ENCODE results near the gene FGF1. TPM values are rescaled to one million over a fixed set of nuclear protein-coding genes. Genes with fewer than 3 reads are reported as not detected.

The FGF1 gene
- total RNA-seq, 2 donors from 2014 or later = 0.77 TPM; not detected in 1

DNA sequence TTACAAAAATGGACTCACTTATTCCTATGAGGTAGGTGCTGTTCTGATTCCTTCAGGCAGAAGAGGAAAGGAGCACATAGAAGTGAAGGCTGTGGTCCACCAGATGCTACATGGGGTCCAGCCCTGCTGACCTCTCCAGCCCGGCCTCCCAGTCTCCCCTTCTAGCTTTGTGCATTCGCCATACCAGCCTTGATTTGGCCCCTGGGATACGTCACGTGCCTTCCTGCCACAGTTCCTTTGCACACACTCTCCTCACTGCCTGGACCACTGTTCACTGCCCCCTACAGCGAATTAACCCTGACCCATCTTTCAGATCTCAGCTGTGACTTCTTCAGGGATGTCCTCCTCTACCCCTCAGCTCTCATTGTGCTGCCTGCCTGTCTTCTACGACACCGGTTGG is 32.6 kb downstream of the FGF1 start:
- H3K27me3 Mint-ChIP-seq (ENCODE audit: insufficient read depth) = peaks cover 2% of the 10 kb centered on the region
- no peaks in the 10 kb centered on the region for H3K4me1 ChIP-seq (ENCODE audit: control insufficient read depth, insufficient read depth, low read length)
- H3K4me3 Mint-ChIP-seq = no peak overlapping the region
- H3K9ac ChIP-seq (ENCODE audit: extremely low read depth, low read length, poor library complexity, severe bottlenecking) = no peak overlapping the region
- peaks cover 15% of the 10 kb centered on the region for H3K4me1 Mint-ChIP-seq
- TF ChIP-seq, protein P1, sequence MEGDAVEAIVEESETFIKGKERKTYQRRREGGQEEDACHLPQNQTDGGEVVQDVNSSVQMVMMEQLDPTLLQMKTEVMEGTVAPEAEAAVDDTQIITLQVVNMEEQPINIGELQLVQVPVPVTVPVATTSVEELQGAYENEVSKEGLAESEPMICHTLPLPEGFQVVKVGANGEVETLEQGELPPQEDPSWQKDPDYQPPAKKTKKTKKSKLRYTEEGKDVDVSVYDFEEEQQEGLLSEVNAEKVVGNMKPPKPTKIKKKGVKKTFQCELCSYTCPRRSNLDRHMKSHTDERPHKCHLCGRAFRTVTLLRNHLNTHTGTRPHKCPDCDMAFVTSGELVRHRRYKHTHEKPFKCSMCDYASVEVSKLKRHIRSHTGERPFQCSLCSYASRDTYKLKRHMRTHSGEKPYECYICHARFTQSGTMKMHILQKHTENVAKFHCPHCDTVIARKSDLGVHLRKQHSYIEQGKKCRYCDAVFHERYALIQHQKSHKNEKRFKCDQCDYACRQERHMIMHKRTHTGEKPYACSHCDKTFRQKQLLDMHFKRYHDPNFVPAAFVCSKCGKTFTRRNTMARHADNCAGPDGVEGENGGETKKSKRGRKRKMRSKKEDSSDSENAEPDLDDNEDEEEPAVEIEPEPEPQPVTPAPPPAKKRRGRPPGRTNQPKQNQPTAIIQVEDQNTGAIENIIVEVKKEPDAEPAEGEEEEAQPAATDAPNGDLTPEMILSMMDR (conservative IDR thresholded peaks at IDR 0.05) = no peak
- H3K36me3 Mint-ChIP-seq (ENCODE audit: low read depth) = no peaks in the 10 kb centered on the region
- no peak overlapping the region for H3K4me3 ChIP-seq (ENCODE audit: low read length)
- no peaks in the 10 kb centered on the region for H3K9me3 Mint-ChIP-seq
- no peaks in the 10 kb centered on the region for H3K27me3 ChIP-seq (ENCODE audit: control insufficient read depth, insufficient read depth, low read length, poor library complexity, severe bottlenecking)
- no peak for DNase-seq
- H3K27ac ChIP-seq (ENCODE audit: low read depth, low read length) = no peak overlapping the region
- no peak overlapping the region for H3K27ac Mint-ChIP-seq
- H3K9me3 ChIP-seq (ENCODE audit: control insufficient read depth, low read length) = no peaks in the 10 kb centered on the region
- H3K36me3 ChIP-seq (ENCODE audit: control insufficient read depth, insufficient read depth, low read length) = no peaks in the 10 kb centered on the region
- 89 to 95% methylated on average over 3 to 7 of the region's 7 CpGs for WGBS, 2 experiments (ENCODE audit: insufficient coverage in 1 of 2, insufficient read length in 1 of 2)

DNA sequence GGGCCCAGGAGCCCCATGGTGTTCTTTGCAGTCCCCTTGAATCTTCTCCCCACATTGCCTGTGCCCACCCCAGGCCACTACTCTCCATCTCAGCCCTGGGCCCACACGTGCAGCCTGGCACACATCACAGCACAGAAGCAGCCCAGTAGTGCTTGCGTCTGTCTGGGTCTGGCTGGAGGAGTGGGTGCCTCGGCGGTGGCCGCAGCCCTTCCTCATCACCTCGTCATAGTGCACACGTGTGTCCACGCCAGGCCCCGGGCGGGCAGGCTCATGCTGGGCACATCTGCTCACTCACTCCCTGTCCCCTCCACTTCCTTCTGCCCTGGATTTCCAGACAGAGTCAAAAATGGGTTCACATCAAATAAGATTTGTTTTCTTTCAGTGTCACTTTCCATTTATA is 33.3 kb downstream of the FGF1 start:
- Mint-ChIP-seq H3K27ac (no peak overlapping the region), H3K4me3 (no peak overlapping the region), H3K4me1 (peaks cover 15% of the 10 kb centered on the region), H3K9me3 (no peaks in the 10 kb centered on the region), H3K36me3 (ENCODE audit: low read depth) (no peaks in the 10 kb centered on the region), H3K27me3 (ENCODE audit: insufficient read depth) (peaks cover 2% of the 10 kb centered on the region)
- Histone ChIP-seq H3K9me3 (ENCODE audit: control insufficient read depth, low read length) (no peaks in the 10 kb centered on the region), H3K27ac (ENCODE audit: low read depth, low read length) (no peak overlapping the region), H3K4me1 (ENCODE audit: control insufficient read depth, insufficient read depth, low read length) (no peaks in the 10 kb centered on the region), H3K27me3 (ENCODE audit: control insufficient read depth, insufficient read depth, low read length, poor library complexity, severe bottlenecking) (no peaks in the 10 kb centered on the region), H3K9ac (ENCODE audit: extremely low read depth, low read length, poor library complexity, severe bottlenecking) (no peak overlapping the region), H3K4me3 (ENCODE audit: low read length) (no peak overlapping the region), H3K36me3 (ENCODE audit: control insufficient read depth, insufficient read depth, low read length) (no peaks in the 10 kb centered on the region)
- WGBS, 2 experiments (ENCODE audit: insufficient coverage in 1 of 2, insufficient read length in 1 of 2) = 94 to 95% methylated on average over 4 to 10 of the region's 10 CpGs
- no peak for DNase-seq
- TF ChIP-seq, protein P1 (conservative IDR thresholded peaks at IDR 0.05) = no peak

DNA sequence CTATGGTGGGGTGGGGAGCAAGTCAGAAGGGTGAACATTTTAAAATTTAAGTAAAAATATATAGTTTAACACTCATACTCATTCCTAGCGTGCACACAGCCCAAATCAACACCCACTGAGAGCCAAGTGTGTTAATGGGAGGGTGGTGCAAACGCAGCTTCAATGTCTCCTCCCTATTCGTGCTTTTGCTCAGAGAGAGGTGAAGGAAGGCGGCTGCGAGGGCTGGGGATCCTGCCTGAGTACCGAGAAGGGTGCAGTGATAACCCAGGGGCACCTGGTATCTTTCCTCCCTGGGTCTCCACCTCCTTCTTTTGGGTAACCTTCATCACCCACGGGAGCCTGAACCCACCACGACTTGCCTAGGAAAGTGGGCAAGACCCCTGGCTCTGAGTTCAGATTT is 35.0 kb downstream of the FGF1 start:
- WGBS, 2 experiments (ENCODE audit: insufficient coverage in 1 of 2, insufficient read length in 1 of 2) = 78 to 96% methylated on average over 3 to 8 of the region's 8 CpGs
- Mint-ChIP-seq H3K4me1 (peaks cover 9% of the 10 kb centered on the region), H3K27me3 (ENCODE audit: insufficient read depth) (no peaks in the 10 kb centered on the region)

More for the DNA sequence above, 35.0 kb downstream of the FGF1 start:
- H3K27ac ChIP-seq (ENCODE audit: low read depth, low read length) = no peak overlapping the region
- DNase-seq = no peak
- H3K27ac Mint-ChIP-seq = no peak overlapping the region
- TF ChIP-seq, protein P1 (conservative IDR thresholded peaks at IDR 0.05) = no peak
- H3K9ac ChIP-seq (ENCODE audit: extremely low read depth, low read length, poor library complexity, severe bottlenecking) = no peak overlapping the region
- no peaks in the 10 kb centered on the region for H3K4me1 ChIP-seq (ENCODE audit: control insufficient read depth, insufficient read depth, low read length)
- H3K4me3 ChIP-seq (ENCODE audit: low read length) = no peak overlapping the region
- no peaks in the 10 kb centered on the region for H3K27me3 ChIP-seq (ENCODE audit: control insufficient read depth, insufficient read depth, low read length, poor library complexity, severe bottlenecking)
- no peak overlapping the region for H3K4me3 Mint-ChIP-seq
- H3K9me3 ChIP-seq (ENCODE audit: control insufficient read depth, low read length) = no peaks in the 10 kb centered on the region
- H3K9me3 Mint-ChIP-seq = no peaks in the 10 kb centered on the region
- no peaks in the 10 kb centered on the region for H3K36me3 Mint-ChIP-seq (ENCODE audit: low read depth)
- H3K36me3 ChIP-seq (ENCODE audit: control insufficient read depth, insufficient read depth, low read length) = no peaks in the 10 kb centered on the region
